Left hindlimb (tissue), 1 donor: ENCODE data around the gene DRC3.
"Not testable (repeated sequence)": the region's sequence is repeated elsewhere in the genome, so short reads cannot be mapped to it uniquely, and the experiment has no call there.

Source experiments
- DNase-seq: peaks from one replicate; pipeline ENCODE4 v3.0.0-alpha.2; 2018

Gene DRC3

DNA sequence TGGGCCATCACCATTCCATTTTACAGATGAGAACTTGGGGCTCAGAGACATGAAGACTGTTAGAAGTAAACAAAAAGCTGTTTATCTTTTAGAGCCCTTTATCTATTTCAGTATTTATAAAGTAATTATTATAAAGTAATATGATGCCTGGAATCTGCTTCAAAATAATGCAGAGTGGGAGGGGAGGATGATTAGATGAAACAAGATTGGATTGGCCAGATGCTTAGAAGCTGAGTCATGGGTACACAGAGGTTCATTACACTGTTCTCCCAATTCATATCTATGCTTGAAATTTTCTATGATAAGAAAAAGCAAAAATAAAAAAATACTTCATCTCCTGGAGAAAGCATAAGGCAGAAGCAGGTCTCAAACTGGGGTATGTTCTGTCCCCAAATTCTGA, 29.8 kb upstream of the DRC3 start:
- no peak for DNase-seq

DNA sequence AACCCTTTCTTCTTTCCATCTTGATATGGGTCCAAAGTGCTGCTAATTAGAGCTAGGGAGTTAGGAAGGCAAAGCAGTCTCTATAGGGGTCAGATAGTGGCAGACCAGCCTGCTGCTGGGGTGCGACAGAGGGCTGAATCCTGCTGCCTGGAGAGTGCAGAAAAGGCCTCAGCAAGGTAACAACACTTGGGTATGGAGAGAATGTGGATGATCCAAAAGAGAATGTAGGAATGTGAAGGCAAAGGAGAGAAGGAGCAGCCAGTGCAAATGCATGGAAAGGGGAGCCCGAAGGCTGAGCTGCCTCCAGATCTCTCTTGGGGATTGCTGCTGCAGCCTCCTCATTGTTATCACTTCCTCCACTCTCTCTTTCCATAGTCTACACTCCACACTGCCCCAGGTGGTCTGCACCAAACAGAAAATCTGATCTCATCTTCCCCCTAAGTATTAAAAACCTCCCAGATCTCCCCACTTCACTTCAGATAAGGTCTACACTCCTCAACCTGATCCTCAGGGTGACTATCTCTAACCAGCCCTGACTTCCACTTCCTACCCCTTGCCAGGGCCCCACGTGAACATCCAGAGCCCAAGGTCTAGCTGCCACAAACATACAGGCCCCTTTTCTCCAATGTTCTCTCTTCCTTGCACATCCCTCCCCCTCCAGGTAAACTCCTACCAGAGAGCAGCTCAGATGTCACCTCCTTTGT, 29.2 kb upstream of the DRC3 start:
- no peak for DNase-seq

DNA sequence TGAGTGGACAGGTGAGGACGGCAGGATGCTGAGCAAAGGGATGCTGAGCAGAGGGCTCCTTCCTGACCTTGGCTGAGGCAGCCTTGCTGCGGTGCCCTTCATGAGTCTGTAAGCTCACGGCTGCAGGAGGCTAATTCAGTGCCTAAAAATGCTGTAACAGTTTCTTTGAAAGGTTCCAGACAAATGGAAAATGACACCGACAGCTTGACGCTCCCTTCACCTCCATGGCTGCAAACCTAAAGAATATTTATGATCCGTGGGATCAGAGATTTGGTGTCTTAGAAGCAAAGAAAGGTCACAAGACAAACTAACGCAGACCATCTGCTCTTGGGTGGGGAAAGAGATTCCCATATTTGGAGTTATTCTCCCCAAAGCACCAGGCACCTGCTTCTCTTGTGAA, 28.4 kb upstream of the DRC3 start:
- no peak for DNase-seq

DNA sequence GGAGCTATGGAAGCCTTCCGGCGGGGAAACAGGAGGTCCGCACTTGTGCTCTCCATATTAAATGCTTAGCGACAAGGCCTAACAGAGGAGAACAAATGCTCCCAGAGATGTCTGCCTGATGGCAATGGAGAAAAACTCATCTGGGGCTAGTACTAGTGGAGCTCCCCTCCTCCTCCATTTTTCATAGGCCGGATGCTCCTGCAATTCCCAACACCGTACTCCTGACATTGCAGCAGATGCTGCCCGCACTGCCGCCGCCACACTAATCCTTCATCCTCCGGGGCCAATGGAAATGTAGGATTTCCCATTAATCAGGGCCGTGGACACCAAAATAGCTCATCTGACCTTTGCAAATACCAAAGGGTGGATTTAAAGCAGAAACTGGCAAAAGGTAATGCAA, 27.9 kb upstream of the DRC3 start:
- no peak for DNase-seq

DNA sequence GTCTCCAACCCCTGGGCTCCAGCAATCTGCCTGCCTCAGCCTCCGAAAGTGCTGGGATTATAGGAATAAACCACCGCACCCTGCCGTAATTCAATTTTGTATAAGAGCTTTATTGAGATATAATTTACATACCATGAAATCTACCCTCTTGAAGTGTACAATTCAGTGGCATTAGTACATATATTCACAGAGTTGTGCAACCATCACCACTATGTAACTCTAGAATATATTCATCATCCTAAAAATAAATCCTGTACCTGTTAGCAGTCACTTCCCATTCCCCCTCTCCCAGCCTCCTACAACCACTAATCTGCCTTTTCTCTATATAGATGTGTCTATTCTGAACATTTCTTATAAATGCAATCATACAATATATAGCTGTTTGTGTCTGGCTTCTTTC, 26.6 kb upstream of the DRC3 start:
- no peak for DNase-seq

DNA sequence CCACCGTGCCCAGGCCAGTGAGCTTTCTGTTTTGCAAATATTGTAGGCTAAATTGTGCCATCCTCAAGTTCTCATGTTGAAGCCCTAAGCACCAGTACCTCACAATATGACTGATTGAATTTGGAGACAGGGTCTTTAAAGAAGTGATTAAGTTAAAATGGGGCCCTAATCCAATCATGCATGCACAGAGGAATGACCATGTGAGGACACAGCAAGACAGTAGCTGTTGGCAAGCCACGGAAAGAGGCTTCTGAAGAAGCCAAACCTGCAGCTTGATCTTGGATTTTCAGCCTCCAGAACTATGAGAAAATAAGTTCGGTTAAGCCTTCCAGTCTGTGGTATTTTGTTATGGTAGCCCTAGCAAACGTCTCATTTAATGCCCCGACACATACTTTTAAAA, 25.4 kb upstream of the DRC3 start:
- no peak for DNase-seq

GRCh38 chr17:17947966-17948365, 24.7 kb upstream of the DRC3 start:
- DNase-seq: no peak

- no peak for DNase-seq
Observed at GRCh38 chr17:17950347-17950746, 22.3 kb upstream of the DRC3 start.

DNA sequence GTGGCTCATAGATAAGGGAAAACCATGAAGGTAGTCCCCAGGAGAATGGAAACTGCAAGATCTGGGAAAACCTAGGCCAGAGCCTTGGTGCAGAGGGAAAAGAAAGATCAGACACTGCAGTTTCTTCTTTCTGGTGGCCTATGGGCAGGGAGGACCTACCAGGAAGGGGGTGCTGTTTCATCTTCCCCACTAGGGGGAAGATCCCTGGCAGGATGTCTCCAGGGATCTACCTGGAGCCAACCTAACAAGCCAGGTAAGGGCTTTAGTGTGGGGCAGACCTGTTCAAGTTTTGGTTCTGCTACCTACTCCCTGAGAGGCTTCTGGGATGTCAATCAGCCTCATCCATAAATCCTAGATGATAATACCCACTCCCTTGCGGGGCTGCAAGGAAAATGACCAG, 21.9 kb upstream of the DRC3 start:
- no peak for DNase-seq

- DNase-seq: no peak
Observed at GRCh38 chr17:17951524-17951923, 21.1 kb upstream of the DRC3 start.

DNA sequence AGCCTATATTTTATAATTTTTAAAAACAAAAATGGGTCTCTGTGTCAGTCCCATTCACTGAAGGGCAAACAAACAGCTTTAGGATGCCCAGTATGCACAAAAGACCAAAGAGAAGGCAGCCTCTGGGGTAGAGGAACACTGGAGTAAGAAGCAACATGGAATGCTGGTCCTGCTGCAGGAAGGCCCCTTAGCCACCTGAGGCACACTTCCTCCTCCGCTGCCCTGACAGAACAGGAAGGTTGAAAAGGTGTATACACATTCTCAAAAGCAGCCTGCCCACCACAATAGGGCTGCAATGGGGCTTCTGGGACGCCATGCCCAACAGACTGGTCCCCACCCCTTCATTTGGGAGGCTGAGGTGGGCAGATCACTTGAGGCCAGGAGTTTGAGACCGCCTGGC, 20.0 kb upstream of the DRC3 start:
- DNase-seq: no peak

GRCh38 chr17:17954079-17954478, 18.6 kb upstream of the DRC3 start:
- DNase-seq: no peak

GRCh38 chr17:17955790-17956341, 16.8 kb upstream of the DRC3 start:
- DNase-seq: not testable (repeated sequence)

- no peak for DNase-seq
Observed at GRCh38 chr17:17957584-17957916, 15.1 kb upstream of the DRC3 start.

- no peak for DNase-seq
Observed at GRCh38 chr17:17958982-17959381, 13.7 kb upstream of the DRC3 start.

- no peak for DNase-seq
Observed at GRCh38 chr17:17959520-17960361, 12.9 kb upstream of the DRC3 start.

- DNase-seq: no peak
Observed at GRCh38 chr17:17960500-17961030, 12.1 kb upstream of the DRC3 start.

- DNase-seq: no peak
Observed at GRCh38 chr17:17963066-17963465, 9.6 kb upstream of the DRC3 start.

DNA sequence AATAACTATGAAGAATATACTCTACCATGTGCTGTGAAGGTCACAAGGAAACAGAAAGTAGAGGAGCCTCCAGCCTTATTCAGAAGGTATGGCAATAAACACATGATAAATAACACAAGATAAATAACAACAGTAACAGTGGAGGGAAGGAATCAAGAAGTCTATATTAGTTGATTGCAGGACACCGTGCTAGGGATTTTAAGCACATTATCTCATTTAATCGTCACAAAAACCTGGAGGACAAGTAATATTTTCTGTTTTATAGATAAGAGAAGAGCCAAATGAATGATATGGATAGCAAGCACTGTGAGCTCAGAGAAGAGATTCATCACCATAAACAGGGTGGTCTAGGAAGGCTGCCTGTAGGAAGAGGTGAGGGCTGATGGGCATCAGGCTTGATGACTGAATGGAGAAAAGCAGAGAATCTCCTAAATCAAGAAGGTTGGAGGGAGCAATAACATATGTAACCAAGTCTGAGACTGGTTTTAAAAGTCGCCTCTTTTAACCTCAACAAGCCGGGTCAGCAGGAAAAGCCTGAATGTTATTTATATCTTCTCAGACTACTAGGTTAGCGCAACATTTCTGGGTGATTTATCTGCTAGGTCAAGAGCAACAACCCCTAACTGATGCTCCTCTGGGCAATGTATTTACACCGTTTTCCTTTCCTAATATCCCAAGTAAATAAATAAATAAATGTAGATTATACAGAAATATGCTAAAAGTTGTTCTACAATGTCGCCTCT, 8.8 kb upstream of the DRC3 start:
- DNase-seq: no peak

DNA sequence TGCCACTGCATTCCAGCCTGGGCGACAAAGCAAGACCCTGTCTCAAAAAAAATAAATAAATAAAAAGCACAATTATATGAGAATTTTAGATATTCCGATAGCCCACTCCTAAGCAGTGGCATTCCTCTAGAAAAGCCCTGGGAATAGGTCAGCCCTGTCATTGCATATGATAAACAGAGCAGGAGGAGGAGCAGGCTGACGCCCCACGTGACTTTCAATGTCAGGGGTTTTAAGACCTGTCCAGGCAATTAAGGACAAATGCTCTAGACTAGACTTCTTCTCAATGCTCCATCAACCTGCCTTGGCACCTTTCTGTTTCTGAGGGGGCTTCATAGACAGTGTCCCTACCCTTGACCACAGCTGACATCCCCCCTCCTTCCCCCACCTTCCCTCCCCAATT, 8.0 kb upstream of the DRC3 start:
- no peak for DNase-seq

DNA sequence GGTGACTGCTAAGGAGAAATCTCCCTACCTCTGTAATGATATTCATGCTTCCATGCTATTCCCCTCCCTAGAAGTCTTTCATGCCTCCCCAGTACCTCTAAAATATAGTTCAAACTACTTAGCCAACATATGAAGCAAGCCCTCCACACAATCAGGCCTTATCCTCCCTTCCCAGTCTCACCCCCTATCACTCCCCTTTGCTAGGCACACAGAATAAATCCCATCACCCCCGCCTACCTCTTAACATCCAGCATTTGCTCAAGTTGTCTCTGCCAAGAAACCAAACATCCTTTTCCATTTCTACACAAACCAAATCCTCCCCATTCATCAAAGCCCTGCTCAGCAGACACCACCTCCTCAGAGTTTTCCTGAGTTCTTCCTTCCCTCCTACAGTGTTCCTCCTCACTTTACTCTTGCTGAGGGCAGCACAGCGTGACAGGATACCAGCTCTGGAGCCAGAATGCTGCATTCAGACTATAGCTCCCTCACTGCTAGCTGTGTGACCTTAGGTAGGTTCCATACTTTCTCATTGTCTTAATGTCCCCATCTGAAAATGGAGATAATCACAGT, 7.4 kb upstream of the DRC3 start:
- no peak for DNase-seq

- DNase-seq: no peak
Observed at GRCh38 chr17:17966399-17966798, 6.3 kb upstream of the DRC3 start.
